H9 (cell line): ENCODE results near the gene PLPP2. TPM values are rescaled to one million over a fixed set of nuclear protein-coding genes. Genes with fewer than 3 reads are reported as not detected.
A peak's percentile ranks its signal among the peaks of the same experiment; 100 is the strongest.

Experiments
- DNase-seq: peaks from one replicate; pipeline ENCODE4 v3.0.0-alpha.2; 2017
- H2AFZ ChIP-seq: one replicate; pipeline ENCODE4 v1.6.1; 2013; ENCODE audit warnings: mild to moderate bottlenecking, low read length, control low read depth, moderate library complexity
- H2AK5ac ChIP-seq: 2 replicates; pipeline ENCODE4 v1.6.1; 2013; ENCODE audit warnings: low read length, control low read depth, mixed read lengths; ENCODE audit not compliant: insufficient read length
- H2BK120ac ChIP-seq: one replicate; pipeline ENCODE4 v1.6.1; 2013; ENCODE audit warnings: low read depth, mild to moderate bottlenecking, low read length, control low read depth, inconsistent platforms; ENCODE audit not compliant: poor library complexity, severe bottlenecking
- H2BK12ac ChIP-seq: 2 replicates; pipeline ENCODE4 v1.6.1; 2013; ENCODE audit warnings: low read length, control low read depth, mixed read lengths, low read depth; ENCODE audit not compliant: insufficient read length
- H2BK15ac ChIP-seq: 2 replicates; pipeline ENCODE4 v1.6.1; 2013; ENCODE audit warnings: low read depth, low read length, control low read depth
- H2BK20ac ChIP-seq: one replicate; pipeline ENCODE4 v1.6.1; 2013; ENCODE audit warnings: low read depth, mild to moderate bottlenecking, low read length, control low read depth, inconsistent platforms; ENCODE audit not compliant: poor library complexity, severe bottlenecking
- H2BK5ac ChIP-seq: 2 replicates; pipeline ENCODE4 v1.6.1; 2013; ENCODE audit warnings: low read length, control low read depth, mixed read lengths; ENCODE audit not compliant: insufficient read length
- H3K14ac ChIP-seq: 2 replicates; pipeline ENCODE4 v1.6.1; 2013; ENCODE audit warnings: low read length, control low read depth; ENCODE audit not compliant: insufficient read depth
- H3K18ac ChIP-seq: 2 replicates; pipeline ENCODE4 v1.6.1; 2013; ENCODE audit warnings: low read depth, mild to moderate bottlenecking, mixed read lengths, low read length, control low read depth; ENCODE audit not compliant: insufficient read length
- H3K23ac ChIP-seq: 2 replicates; pipeline ENCODE4 v1.6.1; 2013; ENCODE audit warnings: low read length, control low read depth, mixed read lengths, low read depth; ENCODE audit not compliant: insufficient read length
- H3K23me2 ChIP-seq: 2 replicates; pipeline ENCODE4 v1.6.1; 2013; ENCODE audit warnings: low read depth, mild to moderate bottlenecking, mixed read lengths, low read length, control low read depth; ENCODE audit not compliant: insufficient read length, poor library complexity, severe bottlenecking
- H3K27ac ChIP-seq: 2 replicates; pipeline ENCODE4 v1.5.1; 2013; ENCODE audit warnings: low read length, control low read depth, mixed read lengths, low read depth; ENCODE audit not compliant: insufficient read length
- H3K27me3 ChIP-seq: 2 replicates; pipeline ENCODE4 v1.6.1; 2013; ENCODE audit warnings: low read length, control low read depth, inconsistent platforms; ENCODE audit not compliant: insufficient read depth
- H3K4ac ChIP-seq: 2 replicates; pipeline ENCODE4 v1.6.1; 2013; ENCODE audit warnings: low read depth, mild to moderate bottlenecking, control low read depth, inconsistent platforms, low read length, moderate library complexity
- H3K4me1 ChIP-seq: 2 replicates; pipeline ENCODE4 v1.6.1; 2013; ENCODE audit warnings: low read length, control low read depth, inconsistent platforms; ENCODE audit not compliant: insufficient read depth
- H3K4me2 ChIP-seq: 2 replicates; pipeline ENCODE4 v1.6.1; 2013; ENCODE audit warnings: low read length, control low read depth, mixed read lengths; ENCODE audit not compliant: insufficient read length, insufficient read depth
- H3K56ac ChIP-seq: 2 replicates; pipeline ENCODE4 v1.6.1; 2013; ENCODE audit warnings: low read depth, mild to moderate bottlenecking, mixed read lengths, low read length, control low read depth; ENCODE audit not compliant: insufficient read length
- H3K79me1 ChIP-seq: 2 replicates; pipeline ENCODE4 v1.6.1; 2013; ENCODE audit warnings: low read depth, mild to moderate bottlenecking, moderate library complexity, low read length, control low read depth, inconsistent platforms; ENCODE audit not compliant: insufficient read depth, poor library complexity, severe bottlenecking
- H3K79me2 ChIP-seq: 2 replicates; pipeline ENCODE4 v1.6.1; 2013; ENCODE audit warnings: low read length, control low read depth, inconsistent platforms; ENCODE audit not compliant: insufficient read depth
- H3K9ac ChIP-seq: 2 replicates; pipeline ENCODE4 v1.6.1; 2013; ENCODE audit warnings: low read length, control low read depth, mixed read lengths; ENCODE audit not compliant: insufficient read length; ENCODE audit errors: extremely low read depth
- H3K9me3 ChIP-seq: one replicate; pipeline ENCODE4 v1.6.1; 2013; ENCODE audit warnings: low read depth, low read length, inconsistent platforms; ENCODE audit not compliant: control insufficient read depth
- H3T11ph ChIP-seq: one replicate; pipeline ENCODE4 v1.6.1; 2013; ENCODE audit warnings: mild to moderate bottlenecking, low read length, control low read depth, inconsistent platforms
- H4K20me1 ChIP-seq: one replicate; pipeline ENCODE4 v1.6.1; 2013; ENCODE audit not compliant: control insufficient read depth, insufficient read length, insufficient read depth
- H4K5ac ChIP-seq: 2 replicates; pipeline ENCODE4 v1.6.1; 2013; ENCODE audit warnings: low read depth, mild to moderate bottlenecking, mixed read lengths, low read length, control low read depth; ENCODE audit not compliant: insufficient read length
- H4K8ac ChIP-seq: replicated peaks from 2 replicates; pipeline ENCODE4 v1.6.1; 2013; ENCODE audit warnings: low read length, control low read depth, mixed read lengths, low read depth; ENCODE audit not compliant: insufficient read length
- H4K91ac ChIP-seq: 2 replicates; pipeline ENCODE4 v1.6.1; 2013; ENCODE audit warnings: low read depth, mild to moderate bottlenecking, moderate library complexity, mixed read lengths, low read length, control low read depth; ENCODE audit not compliant: insufficient read length
- H3K27ac Mint-ChIP-seq, 3 experiments: 2 replicates in 2 of 3; 3 replicates in 1 of 3; pipeline ENCODE4 v1.8.0; 2020 to 2021; ENCODE audit warnings: mixed read lengths in 3 of 3, mild to moderate bottlenecking in 1 of 3, moderate library complexity in 1 of 3
- H3K27me3 Mint-ChIP-seq: 2 replicates; pipeline ENCODE4 v1.8.0; 2021; ENCODE audit warnings: low read depth, mild to moderate bottlenecking, moderate library complexity, mixed read lengths
- H3K36me3 Mint-ChIP-seq, 3 experiments: 2 replicates in 2 of 3; 3 replicates in 1 of 3; pipeline ENCODE4 v1.8.0; 2020 to 2021; ENCODE audit warnings: low read depth in 3 of 3, mixed read lengths in 3 of 3; ENCODE audit not compliant: insufficient read depth in 1 of 3
- H3K4me1 Mint-ChIP-seq, 2 experiments: 2 replicates each; pipeline ENCODE4 v1.8.0; 2020; ENCODE audit warnings: mixed read lengths in 2 of 2
- H3K4me3 Mint-ChIP-seq, 2 experiments: 2 replicates in 1 of 2; 3 replicates in 1 of 2; pipeline ENCODE4 v1.8.0; 2020 to 2021; ENCODE audit warnings: mild to moderate bottlenecking in 2 of 2, mixed read lengths in 2 of 2, moderate library complexity in 1 of 2
- H3K9me3 Mint-ChIP-seq, 2 experiments: 2 replicates in 1 of 2; 3 replicates in 1 of 2; pipeline ENCODE4 v1.8.0; 2020; ENCODE audit warnings: mild to moderate bottlenecking in 2 of 2, mixed read lengths in 2 of 2, moderate library complexity in 1 of 2
- CTCF ChIP-seq: fragments of 200-600 bp; sonication (generic); conservative IDR thresholded peaks from 3 replicates; pipeline ENCODE4 v1.8.0; 2021; ENCODE audit warnings: antibody characterized with exemption, mild to moderate bottlenecking
- WGBS: extraction: QIAGEN DNeasy Blood & Tissue Kit; methylation state at CpG from one replicate; pipeline ENCODE4 v1.1.7; 2013; ENCODE audit warnings: missing lambda C conversion rate, low lambda C conversion rate, mixed read lengths; ENCODE audit not compliant: insufficient read length; ENCODE audit errors: extremely low coverage; 5-methylcytosine and 5-hydroxymethylcytosine counted together
- total RNA-seq: library from RNA; stranded (reverse); gene quantifications from 2 replicates; pipeline ENCODE4 v1.2.1, GENCODE V29; 2021

The PLPP2 gene
- total RNA-seq, 1 experiment from 2014 or later, result 143 TPM

DNA sequence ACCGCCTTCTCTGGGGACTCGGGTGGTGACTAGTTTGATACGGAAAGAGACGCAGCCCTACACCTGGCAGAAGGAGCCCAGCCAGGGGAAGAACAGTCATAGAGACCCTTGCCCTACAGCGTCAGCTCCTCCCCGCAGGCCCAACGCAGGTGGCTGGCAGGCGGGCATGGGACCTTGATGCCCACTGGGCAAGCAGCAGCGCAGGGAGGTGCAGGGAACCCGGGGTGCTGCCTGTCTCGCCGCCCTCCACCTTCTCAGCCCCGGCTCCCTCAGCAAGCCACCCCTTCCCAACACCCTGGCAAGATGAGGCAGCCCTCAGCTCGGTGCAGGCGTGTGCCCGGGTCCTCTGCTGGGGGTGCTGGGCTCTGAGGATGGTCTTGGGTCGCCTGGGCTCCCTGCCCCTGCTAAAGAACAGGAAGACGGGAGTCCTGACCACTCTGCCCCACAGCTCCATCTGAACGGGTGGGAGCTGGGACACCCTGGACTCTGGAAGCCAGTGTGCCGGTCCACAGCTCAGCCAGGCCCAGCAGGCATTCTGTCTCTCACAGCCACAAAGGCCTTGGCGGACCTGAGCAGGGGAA lies 44.4 kb upstream of the PLPP2 start:
- H3K56ac ChIP-seq, result no peak overlapping the region
- no peaks in the 10 kb centered on the region for H3K9me3 ChIP-seq
- no peak overlapping the region for H4K91ac ChIP-seq
- no peak for DNase-seq
- H3K18ac ChIP-seq, result no peak overlapping the region
- Mint-ChIP-seq H3K36me3 (peaks cover 42 to 55% (median 47%) of the 10 kb centered on the region in 3 experiments), H3K4me1 (peaks cover 2 to 5% of the 10 kb centered on the region in 2 experiments), H3K27ac (peak overlapping the region in 2 of 3 experiments; percentile 64 to 70; a peak in 3 of 7 replicates), H3K27me3 (no peaks in the 10 kb centered on the region), H3K4me3 (no peak overlapping the region), H3K9me3 (no peaks in the 10 kb centered on the region)
- H3K9ac ChIP-seq, result no peak overlapping the region
- no peaks in the 10 kb centered on the region for H3K4me1 ChIP-seq
- H3K4me2 ChIP-seq, result no peak overlapping the region
- no peaks in the 10 kb centered on the region for H4K20me1 ChIP-seq
- H4K5ac ChIP-seq, result no peak overlapping the region
- no peak overlapping the region for H2BK20ac ChIP-seq
- H2AK5ac ChIP-seq, result no peak overlapping the region
- no CpG with 5 or more reads among the region's 21 CpGs for WGBS
- H2BK120ac ChIP-seq, result no peak overlapping the region
- no peak overlapping the region for H2BK12ac ChIP-seq
- no peak overlapping the region for H3K4ac ChIP-seq
- peaks cover 36% of the 10 kb centered on the region for H3K79me2 ChIP-seq
- no peaks in the 10 kb centered on the region for H3K27me3 ChIP-seq
- peaks cover 3% of the 10 kb centered on the region for H3K79me1 ChIP-seq
- no peak overlapping the region for H2BK15ac ChIP-seq
- TF ChIP-seq CTCF, result no peak
- H2BK5ac ChIP-seq, result no peak overlapping the region
- H3K23me2 ChIP-seq, result no peaks in the 10 kb centered on the region
- no peak overlapping the region for H2AFZ ChIP-seq
- no peak overlapping the region for H3K14ac ChIP-seq
- no peak overlapping the region for H3T11ph ChIP-seq
- H3K23ac ChIP-seq, result no peak overlapping the region
- H3K27ac ChIP-seq, result no peak overlapping the region
- no peak overlapping the region for H4K8ac ChIP-seq
